ELR (cell line): ENCODE measurements around the gene ATP8B4.
A peak's percentile ranks its signal among the peaks of the same experiment; 100 is the strongest.
"Not testable (repeated sequence)": the region's sequence is repeated elsewhere in the genome, so short reads cannot be mapped to it uniquely, and the experiment has no call there.

Source experiments
- DNase-seq: peaks from one replicate; pipeline ENCODE4 v3.0.0-alpha.2; 2015; ENCODE audit warnings: low read depth

The ATP8B4 gene

DNA sequence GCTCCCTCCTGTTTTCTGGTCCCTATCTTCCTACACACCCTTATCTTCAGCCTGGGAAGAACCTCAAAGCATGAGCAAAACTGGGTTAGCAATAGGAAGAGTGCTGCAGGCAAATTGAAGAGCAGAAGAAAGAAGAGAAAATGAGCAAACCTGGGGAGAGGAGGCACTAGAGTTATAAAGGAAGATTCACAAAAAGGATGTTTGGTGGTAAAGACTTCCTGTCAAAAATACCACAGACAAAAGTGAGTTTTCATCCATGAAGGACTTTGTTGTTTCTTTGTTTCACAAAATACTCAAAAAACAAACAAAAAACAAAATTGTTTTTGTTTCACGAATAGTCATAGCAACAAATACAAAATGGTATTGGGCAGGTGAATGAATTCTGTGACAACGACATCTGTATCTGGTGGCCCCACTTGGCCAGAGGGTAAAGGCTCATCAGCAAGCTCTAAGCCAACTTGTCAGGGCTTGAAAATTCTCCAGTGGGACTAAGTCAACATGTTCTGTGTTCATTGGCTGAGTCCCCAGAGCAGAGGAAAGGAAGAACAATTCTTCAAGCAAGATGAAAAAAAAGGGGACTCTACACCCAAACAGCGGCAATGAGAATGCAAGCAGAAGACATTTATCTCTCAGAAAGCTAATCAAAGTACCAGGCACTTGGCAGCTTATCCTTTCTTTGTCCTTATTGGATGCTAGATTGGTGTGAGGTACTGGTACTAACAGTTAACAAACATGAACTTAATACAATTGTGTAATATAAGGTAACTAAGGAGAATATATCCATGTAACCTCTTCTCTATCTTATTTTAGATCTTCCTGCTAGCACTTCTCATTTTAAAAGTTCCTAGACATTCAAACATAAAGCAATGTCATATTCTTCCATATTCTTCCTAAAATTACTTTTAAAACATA, 9.7 kb downstream of the ATP8B4 start:
- no peak for DNase-seq

DNA sequence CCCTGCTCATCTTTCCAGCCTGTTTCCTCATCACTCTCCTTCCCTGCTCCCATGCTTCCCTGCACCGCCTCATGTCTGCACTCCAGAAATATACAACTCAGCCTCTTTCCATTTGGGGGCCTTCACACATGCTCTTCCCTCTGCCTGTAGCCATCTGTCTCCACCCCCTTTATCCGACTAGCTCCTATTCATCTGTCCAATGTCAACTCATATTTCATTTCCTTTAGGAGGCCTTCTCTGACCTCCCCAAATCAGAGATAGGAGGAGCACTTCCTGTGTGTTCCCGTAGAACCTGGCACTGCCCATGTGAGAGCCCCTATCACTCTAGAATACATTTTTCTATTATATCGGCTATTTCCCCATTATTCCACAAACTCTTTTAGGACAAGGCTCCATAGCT, 10.6 kb downstream of the ATP8B4 start:
- no peak for DNase-seq

DNA sequence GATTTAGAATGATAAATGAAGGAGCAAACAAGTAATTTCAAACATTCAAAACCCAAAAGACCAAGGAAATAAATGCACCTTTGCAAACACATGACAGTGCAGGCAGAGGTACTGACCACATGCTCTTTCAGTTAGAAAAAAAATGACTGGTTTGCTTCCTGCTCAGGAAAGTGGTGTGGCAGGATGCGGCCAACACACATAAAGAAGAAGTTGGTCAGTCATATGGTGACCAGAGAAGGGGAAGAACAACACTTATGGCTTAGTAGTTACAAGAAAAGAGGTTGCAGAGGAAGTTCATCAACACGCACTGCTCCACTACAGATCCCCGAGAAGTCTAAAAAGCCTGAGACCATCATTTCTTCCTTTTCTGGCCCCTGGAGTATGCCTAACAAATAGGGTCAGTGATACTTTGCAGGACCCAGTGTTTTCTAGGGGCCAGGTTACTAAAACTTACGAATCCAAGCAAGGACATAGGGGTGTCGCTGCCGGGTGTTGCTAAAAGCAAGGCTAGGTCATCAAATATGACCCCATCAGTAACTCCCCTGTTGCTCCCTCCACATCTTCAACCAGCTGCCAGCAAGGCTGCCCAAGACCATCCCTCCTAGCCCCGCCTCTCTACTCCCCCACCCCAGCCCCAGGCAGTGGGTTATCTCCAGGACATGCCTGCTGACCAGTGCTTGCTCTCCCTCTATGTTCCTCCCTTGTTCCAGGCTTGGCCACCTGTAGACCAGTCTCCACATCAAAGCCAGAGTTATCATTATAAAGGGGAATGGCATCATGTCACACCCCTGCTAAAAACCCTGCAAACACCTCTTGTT, 11.2 kb downstream of the ATP8B4 start:
- no peak for DNase-seq

DNA sequence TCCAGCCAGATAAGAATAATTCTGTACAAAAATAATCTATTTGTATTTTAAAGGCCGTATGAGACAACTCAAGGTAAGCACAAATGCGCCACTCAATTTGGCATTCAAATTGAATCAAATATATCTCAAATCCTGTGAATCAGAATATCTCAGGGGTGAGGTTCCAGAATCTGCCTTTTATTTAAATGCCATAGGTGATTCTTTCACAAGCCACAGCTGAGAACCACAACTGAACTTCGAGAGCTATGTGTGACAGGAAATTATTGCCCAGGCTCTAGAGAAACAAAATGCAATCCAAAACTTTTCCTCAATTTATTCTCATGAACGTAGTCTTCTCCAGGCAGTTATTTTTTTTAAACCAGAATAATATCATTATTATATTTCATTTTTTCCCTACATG, 11.9 kb downstream of the ATP8B4 start:
- DNase-seq, result no peak

DNA sequence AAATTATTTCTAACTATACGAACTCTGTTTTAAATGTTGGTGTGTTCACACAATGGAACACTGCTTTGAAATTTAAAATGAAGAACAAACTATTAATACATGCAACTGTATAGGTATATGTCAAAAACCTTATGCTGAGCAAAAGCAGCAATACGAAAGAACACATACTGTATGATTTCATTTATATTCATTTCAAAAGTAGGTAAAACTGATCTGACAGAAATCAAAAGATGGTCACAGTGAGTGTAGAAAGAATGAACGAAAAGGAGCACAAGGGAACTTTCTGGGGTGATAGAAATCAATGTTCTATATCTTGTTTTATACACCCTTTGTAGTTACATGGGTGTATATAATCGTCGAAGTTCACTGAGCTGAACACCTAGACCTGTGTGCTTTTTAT, 12.6 kb downstream of the ATP8B4 start:
- DNase-seq, result no peak

DNA sequence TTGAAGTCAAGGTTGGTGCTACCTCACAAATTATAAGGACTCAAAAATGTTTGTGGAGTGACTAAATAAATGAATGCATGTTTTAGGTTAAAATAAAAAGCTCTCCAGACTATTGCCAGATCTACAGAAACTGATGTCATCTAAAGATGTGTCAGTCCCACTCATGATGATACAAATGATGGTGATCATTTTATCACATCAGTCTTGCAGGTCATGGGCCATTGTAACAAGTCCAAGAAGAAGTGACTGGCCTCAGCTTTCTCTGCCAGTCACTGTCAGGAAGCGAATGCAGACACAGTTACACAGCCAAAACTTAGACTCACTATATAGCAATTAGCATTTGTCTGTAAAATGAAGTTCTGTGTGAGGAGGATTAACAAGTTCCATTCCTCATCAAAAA, 18.5 kb downstream of the ATP8B4 start:
- DNase-seq, result no peak

DNA sequence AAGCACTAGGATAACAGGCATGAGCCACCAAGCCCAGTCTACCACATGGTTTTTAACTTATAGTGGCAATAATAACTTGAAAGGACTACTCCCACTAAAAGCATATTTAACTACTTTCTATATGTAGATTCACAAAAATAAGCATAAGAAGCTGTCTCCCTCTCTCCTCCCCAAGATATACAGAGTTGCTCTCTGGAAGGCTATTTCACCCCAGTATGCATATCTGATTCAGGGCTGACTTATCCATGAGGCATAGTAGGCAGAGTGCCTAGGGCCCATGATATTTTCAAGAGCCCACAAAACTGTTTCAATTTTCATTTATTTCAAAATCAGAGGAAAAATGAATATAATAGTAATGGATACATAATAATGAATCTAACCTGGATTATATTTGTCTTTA, 20.5 kb downstream of the ATP8B4 start:
- peak; percentile 12 for DNase-seq

DNA sequence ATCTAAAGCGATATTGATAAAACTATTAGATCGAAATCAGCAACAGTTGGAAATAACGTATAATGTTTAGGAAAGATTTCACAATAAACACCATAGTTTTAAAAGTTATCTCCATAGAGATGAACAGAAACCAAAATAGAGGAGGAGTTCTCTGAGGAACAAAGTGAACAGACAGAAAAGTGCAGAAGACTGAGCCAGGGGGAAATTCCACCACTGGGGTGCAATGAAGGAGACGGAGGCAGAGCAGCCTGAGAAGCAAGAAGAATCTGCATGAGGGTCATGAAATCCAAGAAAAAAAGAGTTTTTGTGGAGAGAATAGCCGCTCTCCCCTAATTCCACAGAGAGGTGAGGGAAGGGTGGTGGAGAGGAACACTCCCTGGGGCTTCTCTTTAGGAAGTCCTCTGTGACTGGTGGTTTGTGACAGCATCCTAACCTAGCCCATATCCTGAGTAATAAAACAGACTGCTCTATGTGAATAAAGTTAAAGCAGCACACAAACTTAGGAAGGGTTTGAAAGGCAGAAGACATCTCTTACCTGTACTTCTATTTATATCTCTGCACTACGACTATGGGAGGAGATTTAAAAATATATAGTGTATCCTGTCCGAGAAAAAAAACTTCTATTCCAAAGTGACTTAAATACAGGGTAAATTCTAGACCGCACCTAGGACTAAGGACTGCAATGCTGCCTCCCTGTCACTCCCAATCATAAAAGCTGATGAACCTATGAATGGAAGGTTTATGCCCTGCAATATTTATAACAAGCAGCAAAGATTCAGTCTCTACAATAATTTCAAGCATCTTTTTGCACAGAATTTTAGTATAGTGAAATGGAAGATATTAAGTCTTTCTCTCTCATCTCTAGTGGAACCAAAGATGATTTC, 22.9 kb downstream of the ATP8B4 start:
- DNase-seq, result no peak

DNA sequence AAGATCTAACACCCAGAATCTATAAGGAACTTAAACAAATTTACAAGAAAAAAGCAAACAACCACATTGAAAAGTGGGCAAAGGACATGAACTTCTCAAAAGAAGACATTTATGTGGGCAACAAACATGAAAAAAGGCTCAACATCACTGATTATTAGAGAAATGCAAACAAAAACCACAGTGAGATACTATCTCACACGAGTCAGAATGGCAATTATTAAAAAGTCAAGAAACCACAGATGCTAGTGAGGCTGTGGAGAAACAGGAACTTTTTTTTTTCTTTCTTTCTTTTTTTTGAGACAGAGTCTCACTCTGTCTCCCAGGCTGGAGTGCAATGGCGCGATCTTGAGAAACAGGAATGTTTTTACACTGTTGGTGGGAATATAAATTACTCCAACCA, 29.6 kb downstream of the ATP8B4 start:
- not testable (repeated sequence) for DNase-seq

DNA sequence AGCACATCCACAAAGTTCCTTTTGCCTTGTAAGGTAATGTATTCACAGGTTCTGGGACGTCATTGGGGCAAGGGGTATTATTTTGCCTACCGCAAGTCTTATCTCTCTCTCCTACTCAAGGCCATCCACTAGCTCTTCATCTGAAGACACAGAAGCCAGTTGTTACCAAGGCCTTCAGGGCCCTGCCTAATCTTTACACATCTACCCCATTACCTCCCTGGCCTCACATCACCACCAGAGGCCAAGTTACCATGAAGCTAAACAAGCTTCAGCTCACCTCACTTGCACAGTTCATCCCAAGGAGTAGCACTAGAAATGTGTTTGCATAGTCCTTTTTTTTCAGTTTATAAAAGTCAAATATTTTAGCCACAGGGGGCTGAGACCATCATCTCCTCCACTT, 34.1 kb downstream of the ATP8B4 start:
- no peak for DNase-seq

DNA sequence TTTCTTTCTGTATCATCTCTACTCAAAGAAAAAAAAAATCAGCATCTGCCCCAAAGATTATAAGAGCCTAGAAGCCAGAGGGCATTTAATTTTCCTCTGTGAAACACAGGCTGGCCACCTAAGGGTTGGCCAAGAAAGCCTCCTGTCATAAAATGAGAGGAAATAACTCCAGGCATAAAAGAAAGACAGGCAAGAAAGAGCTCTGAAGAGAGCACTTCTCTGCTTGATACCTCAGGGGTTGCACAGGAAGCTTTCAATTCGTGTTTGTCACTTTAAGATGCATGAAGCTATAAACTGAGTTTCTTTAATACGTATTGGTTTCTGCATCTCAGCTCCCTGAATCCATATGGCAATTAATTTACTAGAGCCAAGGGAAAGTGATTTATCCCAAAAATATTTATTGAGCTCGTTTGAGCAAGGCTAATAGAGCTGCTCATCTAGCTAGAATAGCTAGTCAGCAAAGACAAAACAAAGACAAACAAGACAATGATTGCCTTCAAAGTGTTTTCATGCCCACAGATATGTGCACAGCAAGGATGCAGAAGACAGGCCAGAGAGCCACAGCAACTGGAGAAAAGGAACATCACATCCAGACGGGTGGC, 35.5 kb downstream of the ATP8B4 start:
- no peak for DNase-seq

DNA sequence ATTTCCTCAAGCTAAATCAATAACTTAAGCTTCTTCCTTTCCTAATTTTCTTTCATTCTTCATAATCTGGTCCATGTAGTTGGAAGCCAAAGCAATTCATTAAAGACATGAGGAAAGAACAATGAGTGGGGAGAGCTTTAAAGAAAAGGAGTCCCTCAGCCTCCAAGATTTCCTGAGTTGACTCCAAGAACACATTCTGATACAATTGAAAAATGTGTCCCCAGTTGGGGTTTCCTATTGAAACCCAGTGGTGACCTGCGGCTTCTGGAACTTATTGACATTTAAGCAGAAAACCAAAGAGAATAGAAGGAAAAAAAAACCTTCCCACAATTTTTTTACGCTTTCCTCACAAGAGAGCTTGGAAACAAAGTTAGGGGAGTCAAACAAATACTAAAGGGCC, 37.0 kb downstream of the ATP8B4 start:
- DNase-seq, result no peak

DNA sequence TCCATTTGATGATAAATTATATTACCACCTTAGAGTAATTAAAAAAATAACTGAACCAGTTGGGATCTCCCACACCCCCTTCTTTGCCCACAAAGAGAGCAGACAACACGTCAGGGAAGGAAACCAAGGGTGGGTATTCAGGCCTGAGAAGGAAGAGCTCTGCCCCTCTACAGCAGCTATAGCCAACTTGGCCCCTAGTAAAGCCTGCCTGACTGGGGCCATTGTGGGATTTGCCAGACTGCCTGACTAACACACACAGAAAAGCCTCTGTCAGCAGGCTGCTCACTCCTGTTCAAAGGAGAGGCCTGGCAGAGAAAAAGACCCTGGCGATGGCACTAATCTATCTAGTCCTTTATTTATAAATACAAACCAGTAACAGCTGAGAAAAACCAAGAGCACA, 41.4 kb downstream of the ATP8B4 start:
- DNase-seq, result no peak

DNA sequence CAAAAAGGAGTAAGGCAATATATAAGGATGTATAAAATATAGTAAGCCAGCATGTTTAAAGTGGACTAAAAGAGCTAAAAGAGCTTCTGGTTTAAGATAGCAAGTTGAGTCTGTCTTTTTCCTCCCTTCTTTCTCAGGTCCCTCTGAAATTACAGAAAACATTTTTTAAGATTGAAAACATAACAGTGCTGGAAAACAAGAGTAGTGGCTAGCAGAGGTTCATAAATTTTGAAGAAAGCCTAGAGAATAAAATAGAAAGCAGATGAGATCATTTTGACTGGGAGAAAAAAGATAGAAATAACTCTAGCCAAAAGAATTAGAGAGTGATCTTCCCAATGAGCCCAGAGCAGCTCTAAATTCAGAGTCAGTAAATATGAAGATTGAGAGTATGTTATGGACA, 41.9 kb downstream of the ATP8B4 start:
- DNase-seq, result no peak

DNA sequence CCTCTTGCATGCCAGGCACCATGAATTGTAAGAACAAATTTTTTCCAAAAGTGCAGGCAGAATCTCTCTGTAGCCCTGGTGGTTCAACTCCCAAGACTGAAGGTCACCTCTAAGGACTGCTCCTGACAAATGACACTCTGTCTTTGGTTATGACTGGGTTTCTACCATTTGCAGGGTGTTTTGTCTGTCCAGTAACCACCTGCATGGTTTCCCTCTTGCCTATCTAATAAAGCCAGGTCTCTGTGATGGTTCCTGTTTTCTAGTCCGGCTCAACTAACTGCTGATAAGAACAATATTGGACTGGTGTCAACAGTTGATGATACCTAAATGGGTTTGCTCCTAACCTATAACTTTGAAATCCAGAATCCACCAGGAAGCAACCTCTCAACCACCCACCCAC, 43.7 kb downstream of the ATP8B4 start:
- DNase-seq, result no peak

DNA sequence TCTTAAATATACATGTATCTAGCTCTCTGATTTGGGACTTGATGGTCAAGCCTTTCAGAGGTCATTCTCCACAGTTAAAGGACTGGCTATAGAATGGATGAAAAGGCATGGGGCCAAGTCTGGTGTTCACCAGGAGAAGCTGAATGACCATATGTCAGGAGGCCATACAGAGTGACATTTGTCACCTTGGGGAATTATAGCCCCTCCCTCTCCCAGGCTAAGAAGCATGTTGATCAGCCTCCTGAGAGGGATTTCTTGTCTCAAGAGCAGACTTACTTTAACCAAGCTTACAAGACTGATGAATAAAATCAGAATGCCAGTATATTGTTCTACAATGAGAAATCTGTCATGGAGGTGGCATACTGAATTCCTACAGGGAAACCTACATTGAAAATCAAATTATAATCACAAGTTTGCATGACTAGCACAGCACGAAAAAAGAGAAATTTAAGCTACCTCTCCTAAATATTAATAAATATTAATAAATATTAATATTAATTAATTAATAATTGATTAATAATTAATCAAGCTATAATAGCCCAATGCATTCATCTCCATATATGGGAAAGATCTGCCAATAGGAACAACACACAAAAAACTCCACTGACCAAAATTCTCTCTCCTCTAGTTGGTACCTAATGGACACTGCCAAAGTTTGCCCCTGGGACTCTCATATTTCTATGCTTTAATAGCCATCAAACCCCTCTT, 47.3 kb downstream of the ATP8B4 start:
- DNase-seq, result no peak

DNA sequence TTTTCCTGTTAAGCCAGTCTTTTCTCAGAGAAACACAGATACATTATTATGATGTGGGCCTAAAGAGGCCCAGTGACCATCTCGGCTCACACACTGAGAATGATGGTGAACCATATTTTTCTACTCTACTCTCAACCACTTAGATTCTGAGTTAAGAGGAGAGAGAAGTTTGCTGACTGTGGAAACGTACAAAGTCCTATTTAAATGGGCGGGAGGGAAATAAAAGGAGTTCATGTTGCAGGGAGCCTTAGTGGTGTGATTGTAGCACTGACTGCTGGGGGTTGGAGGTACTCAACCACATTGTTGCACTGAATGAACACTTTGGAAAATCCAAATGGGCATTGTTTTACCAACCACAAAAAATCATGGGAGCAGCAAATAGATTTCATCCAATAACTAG, 51.0 kb downstream of the ATP8B4 start:
- no peak for DNase-seq

DNA sequence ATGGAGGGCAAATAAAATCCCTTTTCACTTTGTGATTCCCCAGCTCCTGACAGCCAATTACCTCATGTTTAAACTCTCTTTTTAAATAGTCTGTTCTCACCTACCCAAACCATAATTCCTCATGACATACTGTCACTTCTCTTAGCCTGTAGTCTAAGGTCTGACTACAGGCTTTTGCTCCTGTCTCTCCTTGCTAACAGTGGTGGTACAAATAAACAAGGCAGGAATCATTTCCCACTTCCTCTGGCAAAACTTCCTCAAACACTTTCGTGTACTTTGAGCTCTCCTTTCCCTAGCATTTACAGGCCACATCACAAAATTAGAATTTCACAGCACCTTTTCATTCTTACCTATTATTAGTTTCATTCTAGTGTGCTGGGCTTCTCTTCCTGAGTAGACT, 51.8 kb downstream of the ATP8B4 start:
- DNase-seq, result no peak

DNA sequence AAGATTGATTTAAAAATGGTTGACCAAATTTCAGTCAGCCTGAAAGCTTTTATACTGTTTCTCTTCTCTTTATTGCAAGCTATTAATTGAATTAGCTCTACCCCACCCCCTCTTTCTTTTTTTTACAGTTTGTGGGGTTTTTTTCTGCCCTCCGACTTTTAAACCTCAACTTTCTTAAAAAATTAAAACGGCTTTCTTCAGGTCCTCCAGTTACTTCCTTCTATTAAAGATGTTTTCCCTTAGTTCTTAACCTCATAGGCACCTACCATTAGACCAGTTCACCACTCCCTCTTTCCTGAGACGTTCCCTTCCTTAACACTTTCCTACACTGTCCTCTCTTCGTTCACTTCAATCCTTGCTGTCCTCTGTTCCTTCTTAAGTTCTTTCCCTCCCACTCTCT, 52.4 kb downstream of the ATP8B4 start:
- no peak for DNase-seq

DNA sequence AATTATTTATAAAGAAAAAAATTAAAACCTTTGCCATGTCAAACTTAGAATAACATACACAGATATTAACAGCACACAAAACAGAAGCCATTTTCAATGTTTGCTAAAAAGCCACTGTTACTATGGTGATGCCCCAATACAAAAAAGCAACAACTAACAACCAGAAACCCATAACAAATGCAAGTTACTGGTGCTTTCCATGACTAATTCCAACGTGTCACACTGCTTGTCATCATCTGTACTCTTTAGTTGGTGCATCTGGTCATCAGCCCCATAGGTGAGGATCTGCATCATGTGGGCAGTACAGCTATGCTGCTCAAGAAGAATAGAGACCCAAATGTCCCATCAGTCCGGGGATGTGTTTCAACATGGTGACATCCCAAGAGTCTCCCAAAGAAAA, 52.8 kb downstream of the ATP8B4 start:
- DNase-seq, result peak; percentile 44

DNA sequence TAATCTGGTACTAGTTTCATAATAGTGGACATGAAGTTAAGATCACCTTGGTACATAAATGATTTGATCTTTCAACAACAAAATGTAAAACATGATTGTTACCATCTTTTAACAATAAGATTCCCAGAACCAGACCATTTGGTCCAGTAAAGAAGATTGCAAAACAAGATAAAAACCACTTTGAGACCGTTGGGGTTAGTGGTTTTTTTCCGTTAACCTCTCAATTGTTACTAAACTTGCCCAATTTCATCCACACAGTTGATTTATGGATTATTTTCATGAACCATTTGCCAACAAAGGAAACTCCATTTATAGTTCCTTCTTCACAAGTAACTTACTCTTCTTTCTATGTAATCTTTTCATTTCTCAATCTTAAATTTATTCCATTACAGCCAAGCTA, 53.8 kb downstream of the ATP8B4 start:
- DNase-seq, result no peak
